ENCODE measurements around the gene LPP. TPM values are rescaled to one million over a fixed set of nuclear protein-coding genes. Genes with fewer than 3 reads are reported as not detected.

The LPP gene
- total RNA-seq, 1 experiment from 2014 or later, result 20.2 TPM

GRCh38 chr3:188220988-188221818 is 67.2 kb downstream of the LPP start:
- no peak for DNase-seq (ENCODE audit: low read depth, low spot score)
- in situ Hi-C loops (cut with HindIII; ENCODE audit: low pct_unique_long_range_greater_than_20kb, low sequenced_read_pairs), result no loop called here

GRCh38 chr3:188223936-188224335 is 70.0 kb downstream of the LPP start:
- in situ Hi-C loops (cut with HindIII; ENCODE audit: low pct_unique_long_range_greater_than_20kb, low sequenced_read_pairs), result no loop called here

DNA sequence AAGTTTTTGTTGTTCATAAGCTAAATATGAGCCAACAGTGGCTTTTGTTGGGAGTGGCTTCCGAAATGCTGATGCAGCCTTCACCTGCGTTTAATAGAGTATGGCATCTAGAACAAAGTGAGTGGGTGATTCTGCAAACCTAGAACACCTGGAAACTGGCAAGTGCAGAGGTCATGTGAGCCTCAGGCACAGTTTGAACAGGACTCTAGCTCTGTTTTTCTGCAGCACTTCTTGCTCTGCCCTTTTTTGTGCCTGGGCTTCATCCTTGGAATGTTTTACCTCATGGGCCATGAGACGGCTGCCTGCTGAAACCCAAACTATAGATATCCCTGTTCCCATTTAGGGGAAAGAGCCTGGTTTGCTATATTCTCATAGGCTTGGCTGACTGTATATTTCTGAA is 73.5 kb downstream of the LPP start:
- in situ Hi-C loops (cut with HindIII; ENCODE audit: low pct_unique_long_range_greater_than_20kb, low sequenced_read_pairs), result no loop called here
- DNase-seq (ENCODE audit: low read depth, low spot score), result no peak

More at GRCh38 chr3:188223936-188224335, 70.0 kb downstream of the LPP start:
- no peak for DNase-seq (ENCODE audit: low read depth, low spot score)

DNA sequence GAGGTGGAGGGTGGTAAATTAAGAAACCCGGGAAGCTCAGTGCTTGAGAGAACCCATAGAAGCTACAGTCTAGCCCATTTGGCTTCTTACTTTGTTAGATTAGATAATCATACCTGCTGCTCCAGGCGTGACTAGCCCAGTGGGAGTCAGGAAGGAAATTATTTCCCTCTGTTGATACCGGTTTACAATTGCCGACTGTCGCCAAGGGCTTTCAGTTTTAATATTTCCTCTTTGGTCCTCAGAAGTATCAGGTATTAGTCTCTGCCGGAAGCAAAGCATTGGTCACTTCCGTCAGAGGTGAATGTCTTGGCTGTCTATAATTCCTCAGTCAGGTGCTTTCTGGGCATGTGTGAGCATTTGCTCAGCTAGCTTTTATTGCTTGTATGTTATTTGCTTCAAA is 75.2 kb downstream of the LPP start:
- no peak for DNase-seq (ENCODE audit: low read depth, low spot score)
- in situ Hi-C loops (cut with HindIII; ENCODE audit: low pct_unique_long_range_greater_than_20kb, low sequenced_read_pairs), result no loop called here

DNA sequence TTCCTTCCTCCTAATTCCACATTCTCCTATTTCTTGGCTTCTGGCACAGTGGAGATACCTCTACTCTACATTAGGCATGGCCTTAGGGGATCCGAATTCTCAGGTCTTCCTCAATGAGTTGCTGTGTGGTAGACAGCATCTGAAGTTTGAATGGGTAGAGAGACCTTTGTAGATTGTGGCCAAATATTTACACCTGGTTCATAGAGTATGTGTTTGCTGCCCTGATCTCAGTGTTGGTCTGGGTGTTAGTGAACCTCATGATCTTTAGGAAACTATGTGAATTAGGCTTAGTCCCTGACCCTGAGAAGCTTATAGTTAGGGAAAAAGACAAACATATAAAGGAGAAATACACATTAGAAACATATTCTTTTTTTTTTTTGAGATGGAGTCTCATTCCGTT is 75.8 kb downstream of the LPP start:
- DNase-seq (ENCODE audit: low read depth, low spot score), result no peak
- in situ Hi-C loops (cut with HindIII; ENCODE audit: low pct_unique_long_range_greater_than_20kb, low sequenced_read_pairs), result no loop called here

DNA sequence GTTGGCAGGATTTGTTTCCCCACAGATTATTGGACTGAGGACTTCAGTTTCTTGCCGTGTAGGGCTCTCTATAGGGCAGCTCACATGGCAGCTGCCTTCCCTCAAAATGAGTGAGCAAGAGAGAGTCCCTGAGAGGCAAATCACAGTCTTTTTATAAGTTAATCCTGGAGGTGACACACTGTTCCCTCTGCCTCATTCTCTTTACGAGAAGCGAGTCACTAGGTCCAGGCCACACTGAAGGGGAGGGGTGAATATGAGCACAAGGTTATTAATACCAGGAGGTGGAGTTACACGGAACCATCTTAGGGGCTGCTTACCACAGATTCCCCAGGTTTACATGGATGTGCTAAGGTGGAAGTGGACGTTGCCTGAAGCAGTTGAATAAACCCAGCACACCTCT is 77.0 kb downstream of the LPP start:
- DNase-seq (ENCODE audit: low read depth, low spot score), result no peak
- in situ Hi-C loops (cut with HindIII; ENCODE audit: low pct_unique_long_range_greater_than_20kb, low sequenced_read_pairs), result no loop called here

- no peak for DNase-seq (ENCODE audit: low read depth, low spot score)
- in situ Hi-C loops (cut with HindIII; ENCODE audit: low pct_unique_long_range_greater_than_20kb, low sequenced_read_pairs), result no loop called here
Measured at GRCh38 chr3:188231456-188231855, 77.5 kb downstream of the LPP start.

DNA sequence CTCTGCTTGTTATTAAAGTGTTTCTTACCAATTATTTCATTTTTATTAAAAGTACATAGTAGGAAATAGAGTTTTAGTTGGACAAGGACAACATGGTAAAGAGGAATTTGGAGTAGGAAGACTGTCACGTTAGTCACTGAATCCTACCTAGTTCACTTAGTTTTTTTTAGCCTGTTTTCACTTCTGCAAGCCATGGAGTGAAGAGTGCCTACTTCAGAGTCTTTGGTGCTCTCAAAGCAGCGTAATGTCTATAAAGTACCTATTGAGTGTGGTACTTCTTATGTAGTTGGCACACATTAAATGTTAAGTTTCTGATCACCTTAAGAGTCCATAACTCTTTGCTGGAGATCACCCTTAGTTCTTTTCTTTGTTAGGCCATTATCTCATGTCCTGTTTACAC is 78.7 kb downstream of the LPP start:
- DNase-seq (ENCODE audit: low read depth, low spot score), result no peak
- in situ Hi-C loops (cut with HindIII; ENCODE audit: low pct_unique_long_range_greater_than_20kb, low sequenced_read_pairs), result no loop called here

DNA sequence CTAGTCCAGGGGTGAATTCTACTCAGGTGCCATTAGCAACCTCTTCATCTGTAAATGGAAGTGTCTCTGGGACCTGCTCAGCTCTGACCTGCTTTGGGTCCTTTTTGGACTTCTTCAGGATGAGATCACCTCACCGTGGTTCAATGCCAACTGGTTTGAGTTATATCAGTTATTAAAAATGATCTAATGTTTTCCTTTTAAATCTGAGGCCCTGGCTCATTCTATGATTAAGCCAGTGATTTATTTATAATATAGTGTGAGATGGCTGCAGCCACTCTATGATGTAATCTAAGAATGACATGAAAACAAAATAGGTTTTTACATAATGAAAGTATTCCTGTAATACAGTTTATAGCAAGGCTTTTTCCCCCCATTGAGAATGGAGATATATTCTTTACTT is 79.4 kb downstream of the LPP start:
- in situ Hi-C loops (cut with HindIII; ENCODE audit: low pct_unique_long_range_greater_than_20kb, low sequenced_read_pairs), result no loop called here

DNA sequence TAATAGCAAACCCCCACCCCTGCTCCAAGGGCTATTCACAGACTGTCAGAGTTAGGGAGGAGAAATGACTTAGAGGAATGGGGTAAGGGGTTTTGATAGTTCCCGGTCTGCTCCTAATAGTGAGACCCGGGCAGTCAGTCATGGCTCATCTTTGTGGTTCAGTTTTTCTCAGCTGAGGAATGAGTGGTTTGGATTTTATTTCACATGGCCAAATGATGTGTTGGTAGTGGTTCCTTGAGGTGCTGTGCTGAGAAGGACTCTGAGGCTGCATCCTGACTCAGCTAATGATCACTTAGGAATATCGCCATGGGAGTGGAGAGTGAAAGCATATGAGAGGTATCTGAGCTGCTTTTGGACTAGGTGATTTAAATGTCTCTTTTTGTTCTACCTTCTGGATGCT is 80.2 kb downstream of the LPP start:
- in situ Hi-C loops (cut with HindIII; ENCODE audit: low pct_unique_long_range_greater_than_20kb, low sequenced_read_pairs), result no loop called here
- DNase-seq (ENCODE audit: low read depth, low spot score), result no peak

More for the DNA sequence above, 79.4 kb downstream of the LPP start:
- no peak for DNase-seq (ENCODE audit: low read depth, low spot score)

DNA sequence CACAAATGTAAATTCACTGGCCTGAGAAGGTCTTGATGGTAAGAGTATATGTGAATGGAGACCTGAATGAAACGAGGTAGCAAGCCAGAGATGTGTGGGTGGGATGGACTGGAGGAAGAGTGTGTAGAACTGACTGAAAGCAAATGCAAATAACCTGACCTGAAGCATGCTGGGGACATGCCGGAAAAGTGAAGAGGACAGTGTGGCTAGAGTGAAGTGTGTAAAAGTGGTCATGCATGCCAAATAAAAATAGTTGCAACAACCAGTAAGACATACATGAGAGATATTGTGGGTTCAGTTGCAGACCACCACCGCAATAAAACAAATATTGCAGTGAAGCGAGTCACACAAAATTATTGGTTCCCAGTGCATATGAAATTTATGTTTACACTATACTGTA is 82.3 kb downstream of the LPP start:
- in situ Hi-C loops (cut with HindIII; ENCODE audit: low pct_unique_long_range_greater_than_20kb, low sequenced_read_pairs), result no loop called here
- DNase-seq (ENCODE audit: low read depth, low spot score), result no peak

DNA sequence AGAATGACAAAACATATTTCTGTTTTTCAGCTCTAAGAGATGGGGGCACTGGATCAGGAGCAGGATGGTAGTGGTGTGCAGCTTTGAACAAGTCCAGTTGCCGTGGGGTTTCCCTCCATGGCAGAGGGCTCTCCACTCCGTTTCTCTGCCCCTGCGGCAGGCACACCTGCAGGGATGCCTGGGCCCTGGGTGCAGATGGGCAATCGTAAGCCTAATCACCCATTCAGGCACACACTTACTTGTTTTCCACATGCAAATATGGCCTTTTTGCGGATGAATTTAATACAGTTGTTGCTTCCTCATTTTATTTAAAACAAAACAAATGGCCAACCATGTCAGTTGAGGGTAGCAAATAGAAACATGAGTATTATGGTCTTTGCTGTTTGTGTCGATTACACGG is 85.1 kb downstream of the LPP start:
- no peak for DNase-seq (ENCODE audit: low read depth, low spot score)
- in situ Hi-C loops (cut with HindIII; ENCODE audit: low pct_unique_long_range_greater_than_20kb, low sequenced_read_pairs), result no loop called here

DNA sequence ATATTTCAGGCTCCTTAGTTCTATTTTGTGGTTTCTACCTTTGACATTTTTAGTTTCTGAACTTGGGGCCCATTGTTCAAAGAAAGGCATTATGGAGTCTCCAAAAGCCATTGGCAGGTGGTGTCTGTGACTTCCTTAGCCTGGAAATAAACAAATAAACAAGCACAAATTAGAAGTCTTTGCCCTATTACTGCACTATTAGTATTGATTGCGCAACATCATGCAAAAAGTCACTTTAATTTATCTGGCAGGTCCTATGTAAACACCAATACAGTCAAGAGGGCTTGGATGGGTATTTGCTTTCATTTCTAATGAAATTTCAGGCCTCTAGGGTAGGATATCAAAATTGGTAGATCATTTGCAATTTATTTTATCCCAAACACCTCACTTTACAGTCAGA is 85.6 kb downstream of the LPP start:
- in situ Hi-C loops (cut with HindIII; ENCODE audit: low pct_unique_long_range_greater_than_20kb, low sequenced_read_pairs), result no loop called here

GRCh38 chr3:188240189-188240981 is 86.4 kb downstream of the LPP start:
- in situ Hi-C loops (cut with HindIII; ENCODE audit: low pct_unique_long_range_greater_than_20kb, low sequenced_read_pairs), result no loop called here
- no peak for DNase-seq (ENCODE audit: low read depth, low spot score)

More for the DNA sequence above, 85.6 kb downstream of the LPP start:
- no peak for DNase-seq (ENCODE audit: low read depth, low spot score)

- in situ Hi-C loops (cut with HindIII; ENCODE audit: low pct_unique_long_range_greater_than_20kb, low sequenced_read_pairs), result no loop called here
- DNase-seq (ENCODE audit: low read depth, low spot score), result no peak
Measured at GRCh38 chr3:188241072-188241471, 87.1 kb downstream of the LPP start.

GRCh38 chr3:188241883-188242282 is 87.9 kb downstream of the LPP start:
- in situ Hi-C loops (cut with HindIII; ENCODE audit: low pct_unique_long_range_greater_than_20kb, low sequenced_read_pairs), result no loop called here
- no peak for DNase-seq (ENCODE audit: low read depth, low spot score)

- in situ Hi-C loops (cut with HindIII; ENCODE audit: low pct_unique_long_range_greater_than_20kb, low sequenced_read_pairs), result no loop called here
- peak; percentile 64 for DNase-seq (ENCODE audit: low read depth, low spot score)
Measured at GRCh38 chr3:188242436-188243123, 88.6 kb downstream of the LPP start.

GRCh38 chr3:188243124-188243795 is 89.3 kb downstream of the LPP start:
- in situ Hi-C loops (cut with HindIII; ENCODE audit: low pct_unique_long_range_greater_than_20kb, low sequenced_read_pairs), result no loop called here
- DNase-seq (ENCODE audit: low read depth, low spot score), result peak; percentile 49

All from SK-MEL-5 (cell line).